Activated CD4-positive, CD25-positive, alpha-beta regulatory T cell treated with anti-CD3 and anti-CD28 coated beads, Interleukin-2, amount 50 U/mL, for 24 hours (primary cell): Measurements from ENCODE around the gene MAML2.

Experiments used
- ATAC-seq, 2 donors: fragments of 150-1000 bp; cut with Tn5 transposase; one replicate each; pipeline ENCODE4 v1.10.0; 2021; ENCODE audit warnings: mild to moderate bottlenecking in 1 of 2, moderate library complexity in 1 of 2

The MAML2 gene

DNA sequence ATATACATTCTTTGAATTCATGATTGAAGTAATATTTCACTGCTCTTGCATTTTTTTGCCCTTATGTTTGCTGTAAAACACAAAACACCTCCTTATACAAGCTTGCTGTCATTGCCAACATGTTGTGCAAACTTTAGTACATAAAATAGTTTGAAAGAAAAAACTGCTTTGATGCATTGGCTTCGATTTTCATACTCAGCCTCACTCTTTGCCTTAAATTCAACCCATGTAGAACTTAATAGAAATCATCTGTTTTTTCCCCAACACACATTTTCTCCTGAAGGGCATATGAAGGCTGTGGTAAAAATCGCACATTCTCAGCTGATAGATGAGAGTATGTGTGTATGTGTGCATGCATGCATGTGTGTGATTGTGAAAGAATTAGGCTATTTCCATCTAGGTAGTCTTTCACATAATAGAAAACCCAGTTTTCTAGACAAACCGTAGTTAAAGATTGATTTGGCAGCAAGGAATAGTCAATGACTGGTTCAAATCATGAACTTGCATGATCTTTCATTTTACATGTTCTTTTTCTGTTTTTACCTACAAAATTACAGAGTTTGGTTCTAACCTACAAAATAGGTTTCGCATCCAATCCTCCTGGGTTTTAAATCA, 346.3 kb downstream of the MAML2 start:
- ATAC-seq, result no peak

DNA sequence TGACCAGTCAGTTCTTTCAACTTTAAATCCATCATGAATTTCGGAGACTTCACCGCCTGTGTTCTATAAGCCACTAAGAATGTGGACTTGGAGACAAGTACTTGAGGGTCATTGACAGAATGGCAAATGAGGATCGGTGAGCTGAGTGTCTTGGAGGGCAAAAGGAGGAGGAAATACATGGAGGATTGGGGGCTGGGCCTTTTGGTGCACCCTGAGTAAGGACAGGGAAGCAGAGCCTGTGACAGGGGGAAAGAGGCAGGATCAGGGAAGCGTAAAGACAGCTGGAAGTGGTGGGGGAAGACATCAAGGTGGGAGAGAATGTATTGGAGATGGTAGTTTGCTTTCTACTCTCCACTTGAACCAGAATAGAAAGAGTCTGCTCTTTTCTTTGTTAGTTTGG, 348.7 kb downstream of the MAML2 start:
- no peak for ATAC-seq

DNA sequence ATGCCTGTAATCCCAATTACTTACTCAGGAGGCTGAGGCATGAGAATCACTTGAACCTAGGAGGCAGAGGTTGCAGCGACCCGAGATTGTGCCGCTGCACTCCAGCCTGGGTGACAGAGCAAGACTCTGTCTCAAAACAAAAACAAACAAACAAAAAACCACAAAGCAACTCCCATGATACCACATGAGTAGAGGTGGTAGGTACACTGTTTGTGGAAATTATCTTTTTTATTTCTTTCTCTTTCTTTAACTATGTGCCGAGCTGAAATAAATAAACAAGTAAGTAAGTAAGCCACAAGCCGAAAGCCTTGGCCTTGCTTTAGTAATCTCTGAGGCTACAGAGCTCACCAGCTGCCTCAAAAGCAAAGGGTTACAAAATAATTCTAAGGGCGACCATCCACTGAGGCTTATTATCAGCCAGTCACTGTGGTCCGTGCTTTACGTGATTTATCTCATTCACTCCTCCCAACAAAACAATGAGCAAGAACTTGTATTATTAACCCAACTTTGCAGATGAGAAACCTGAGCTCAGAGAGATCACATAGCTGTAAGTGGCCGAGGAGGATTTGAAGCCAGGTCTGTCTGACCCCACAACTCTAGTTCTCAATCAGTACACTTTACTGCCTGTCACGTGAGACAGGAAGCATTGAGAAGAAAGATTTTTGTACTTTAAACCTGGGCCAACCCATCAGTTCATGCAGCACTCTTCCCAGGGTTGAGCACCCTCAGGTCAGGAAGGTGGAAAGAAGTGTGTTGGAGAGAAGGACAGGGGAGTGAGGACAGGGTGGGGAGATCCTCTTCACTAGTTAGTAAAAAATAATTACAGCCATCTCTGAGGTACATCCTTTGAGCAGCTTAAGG, 349.3 kb downstream of the MAML2 start:
- no peak for ATAC-seq

DNA sequence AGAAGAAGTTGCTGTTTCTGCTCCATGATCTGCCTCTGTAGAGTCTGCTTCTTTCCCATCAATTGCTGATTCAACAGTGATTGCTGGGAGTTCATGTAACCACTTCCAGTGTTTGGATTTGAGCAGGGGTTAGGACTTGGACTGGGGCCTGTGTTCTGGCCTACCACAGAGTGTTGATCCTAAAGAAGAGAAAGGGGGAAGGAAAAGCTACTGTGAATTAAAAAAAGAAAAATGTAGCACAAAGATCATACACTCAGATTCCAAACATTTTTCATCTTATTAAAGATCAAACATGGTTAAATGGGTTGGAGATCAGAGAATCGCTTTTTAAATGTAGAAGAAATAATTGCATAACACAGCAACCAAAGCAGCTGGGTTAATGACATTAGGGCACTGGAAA, 351.4 kb downstream of the MAML2 start:
- ATAC-seq, result no peak

DNA sequence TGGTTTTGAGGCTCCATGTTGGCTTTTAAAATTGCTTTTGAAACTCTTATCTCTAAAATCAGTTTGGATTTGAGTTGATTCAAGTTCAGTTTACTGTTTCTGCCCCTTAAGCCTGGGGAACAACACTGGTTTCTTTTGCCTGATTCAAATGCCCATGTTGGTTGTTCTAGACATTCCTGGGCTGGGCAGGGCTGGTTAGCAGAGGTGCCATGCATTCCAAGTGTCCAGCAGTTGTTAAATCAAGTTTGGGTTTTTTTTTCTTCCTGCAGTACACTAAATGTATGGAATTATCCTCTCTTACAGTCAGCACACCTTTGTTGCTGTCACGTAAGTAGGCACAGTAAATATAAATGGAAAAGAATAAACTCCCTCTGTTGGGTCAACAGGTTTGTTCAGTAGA, 351.9 kb downstream of the MAML2 start:
- no peak for ATAC-seq

DNA sequence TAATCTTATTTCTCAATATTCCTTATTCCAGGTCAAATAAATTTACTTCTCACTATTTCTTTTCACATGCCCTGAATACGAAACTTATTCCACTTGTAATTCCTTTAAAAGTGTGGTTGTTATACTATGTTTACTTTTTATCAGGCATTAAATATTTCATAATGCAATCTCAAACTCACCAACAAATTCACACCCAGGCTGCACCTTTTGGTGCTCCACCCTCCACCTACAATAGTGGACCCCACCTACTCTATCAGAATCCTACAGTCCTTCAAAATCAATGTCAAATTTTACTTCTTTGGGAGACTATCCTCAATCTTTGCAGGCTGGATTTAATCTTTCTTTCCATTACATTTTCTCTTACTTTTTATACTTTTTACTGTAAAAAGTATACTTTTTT, 353.2 kb downstream of the MAML2 start:
- ATAC-seq, result no peak

DNA sequence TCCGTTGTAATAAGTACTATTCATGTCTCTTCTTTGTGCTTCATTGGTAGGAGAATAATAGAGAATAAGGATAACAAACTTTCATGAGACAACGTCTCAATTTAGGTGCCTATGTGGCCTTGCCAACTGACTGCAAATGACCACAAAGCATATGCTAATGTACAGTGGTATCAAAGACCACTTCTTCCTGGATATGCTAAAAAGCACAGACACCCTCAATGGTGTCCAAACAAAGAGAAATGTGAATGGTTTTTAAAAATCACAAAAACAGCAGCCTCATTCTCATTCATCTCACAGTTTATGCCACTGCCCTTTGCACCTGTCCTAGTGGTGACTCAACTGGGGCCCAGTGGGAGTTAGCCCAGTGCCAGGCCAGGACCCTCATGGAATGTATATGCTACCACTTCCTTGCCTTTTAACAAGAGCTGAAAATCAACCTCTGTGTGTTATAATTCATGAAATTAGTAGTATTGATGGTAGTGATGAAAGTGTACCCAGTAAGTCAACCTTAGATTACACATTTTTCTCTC, 353.9 kb downstream of the MAML2 start:
- ATAC-seq, result no peak

DNA sequence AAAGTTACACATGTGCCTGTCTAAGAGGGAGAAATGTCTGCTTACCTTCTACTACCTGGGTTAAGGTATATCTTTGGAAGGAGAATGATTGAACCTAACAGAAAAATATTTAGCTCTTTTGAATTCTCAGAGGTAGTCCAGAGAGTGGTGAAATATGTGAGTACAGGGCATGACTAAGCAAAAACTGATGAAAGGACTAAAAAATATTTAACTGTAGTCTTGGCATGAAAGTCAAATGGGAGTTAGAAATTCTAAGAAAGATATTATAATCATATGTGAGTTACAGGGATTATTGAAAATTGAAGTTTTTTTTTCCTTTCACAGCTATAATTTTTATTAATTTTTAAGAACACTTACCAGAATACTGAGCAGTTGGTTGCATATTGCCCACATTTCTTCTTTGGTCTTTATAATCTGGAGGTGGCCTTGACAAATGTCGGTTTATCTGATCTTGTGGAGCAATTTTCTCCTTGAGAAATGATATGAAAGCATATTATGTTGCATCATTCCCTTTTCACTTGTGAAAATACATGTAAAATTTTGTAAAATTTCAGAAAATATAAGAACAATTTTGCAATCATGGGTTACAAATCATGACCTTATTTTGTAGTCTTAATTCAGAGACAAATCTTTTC, 357.7 kb downstream of the MAML2 start:
- ATAC-seq, result no peak

DNA sequence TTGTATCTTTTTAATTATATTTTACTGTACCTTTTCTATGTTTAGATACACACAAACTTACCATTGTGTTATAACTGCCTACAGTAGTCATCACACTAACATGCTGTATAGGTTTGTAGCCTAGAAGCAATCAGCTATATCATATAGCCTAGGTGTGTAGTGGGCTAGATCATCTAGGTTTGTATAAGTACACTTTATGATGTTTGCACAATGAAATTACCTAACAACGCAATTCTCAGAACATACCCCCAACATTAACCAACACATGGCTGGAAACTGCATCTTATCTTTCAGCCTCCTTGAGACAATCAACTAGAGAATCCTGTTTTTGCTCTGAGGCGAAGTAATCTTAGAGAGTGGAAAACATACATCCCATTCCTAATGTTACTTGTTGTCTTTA, 358.9 kb downstream of the MAML2 start:
- ATAC-seq, result no peak

DNA sequence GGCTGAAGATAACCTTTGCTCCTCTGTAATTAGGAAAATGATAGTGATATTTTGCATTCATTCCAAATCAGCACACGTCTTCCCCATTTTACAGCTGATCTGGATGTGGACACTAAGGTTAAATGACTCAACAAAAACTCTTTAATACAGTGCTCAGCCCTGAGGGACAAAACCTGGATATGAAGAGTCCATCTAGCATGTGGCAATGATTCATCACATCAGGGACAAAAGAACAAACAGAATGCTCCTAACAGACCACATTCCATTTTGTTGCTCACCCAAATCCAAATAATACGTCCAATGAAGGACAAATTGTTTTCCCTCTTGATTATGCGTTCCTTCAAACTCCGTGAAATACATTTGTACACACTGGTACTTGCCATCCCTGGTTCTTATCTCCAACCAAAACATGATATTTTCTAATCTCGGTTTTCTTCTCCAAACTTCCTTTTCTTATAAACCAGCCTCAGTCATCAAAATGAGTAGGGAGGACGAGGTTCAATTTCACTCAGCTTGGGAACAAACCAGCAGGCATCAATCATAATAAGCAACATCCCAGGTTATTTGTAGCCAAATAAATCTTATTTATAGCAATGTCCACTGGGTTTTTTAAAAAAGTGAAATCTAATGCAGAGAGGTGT, 365.3 kb downstream of the MAML2 start:
- ATAC-seq, result no peak

DNA sequence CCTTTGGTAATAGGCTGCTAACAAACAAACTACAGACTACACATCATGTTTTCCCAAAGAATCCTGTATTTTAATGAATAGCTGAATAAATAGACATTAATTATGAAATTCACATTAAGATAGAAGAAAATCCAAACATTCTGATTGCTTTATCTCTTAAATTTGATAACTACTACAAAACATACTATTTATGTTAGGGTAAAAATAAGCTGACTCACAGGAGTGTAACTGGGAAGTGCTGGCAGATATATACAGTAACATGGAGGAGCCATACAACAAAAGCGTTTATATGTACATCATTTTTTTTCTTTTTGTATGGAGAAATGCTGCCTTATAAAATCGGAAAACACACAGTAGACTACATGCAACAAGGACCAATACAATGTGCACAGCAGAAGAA, 366.4 kb downstream of the MAML2 start:
- no peak for ATAC-seq

DNA sequence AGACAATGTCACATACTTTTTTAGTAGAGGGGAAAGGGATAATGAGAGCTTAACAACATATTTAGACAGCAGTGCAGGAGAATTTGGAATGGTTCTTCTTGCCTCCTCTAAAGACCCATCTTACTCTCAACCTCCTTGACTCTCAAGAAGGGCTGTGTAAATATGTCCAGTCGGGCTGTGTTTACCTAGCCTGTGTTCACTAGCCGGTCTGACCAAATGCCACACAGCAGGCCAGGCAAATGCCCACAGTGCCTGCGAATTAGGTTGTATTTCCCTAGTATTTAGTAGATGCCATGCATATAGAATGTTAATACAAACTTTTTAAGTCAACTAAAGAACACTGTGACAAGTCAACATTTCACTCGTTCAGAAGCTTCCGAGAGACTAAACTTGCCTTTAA, 367.7 kb downstream of the MAML2 start:
- no peak for ATAC-seq

DNA sequence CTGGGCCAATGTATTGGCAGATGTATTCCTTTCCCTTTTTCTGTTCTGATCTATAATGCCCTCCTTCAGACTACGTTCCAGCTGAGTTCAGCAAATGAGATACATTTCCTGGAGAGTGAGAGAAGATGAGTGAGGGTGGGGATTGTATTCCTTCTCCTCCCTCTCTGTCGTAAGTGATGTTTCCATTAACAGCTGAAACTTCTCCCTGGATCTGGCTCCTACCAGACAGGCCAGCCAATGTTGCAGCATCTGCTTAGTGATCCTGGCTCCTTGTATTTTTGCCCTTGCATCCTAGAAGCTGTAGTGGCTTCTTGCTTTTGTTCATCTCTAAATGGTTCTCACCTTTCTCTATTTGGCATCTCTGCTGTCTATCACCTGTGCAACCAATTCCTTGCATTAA, 370.9 kb downstream of the MAML2 start:
- ATAC-seq, result no peak

DNA sequence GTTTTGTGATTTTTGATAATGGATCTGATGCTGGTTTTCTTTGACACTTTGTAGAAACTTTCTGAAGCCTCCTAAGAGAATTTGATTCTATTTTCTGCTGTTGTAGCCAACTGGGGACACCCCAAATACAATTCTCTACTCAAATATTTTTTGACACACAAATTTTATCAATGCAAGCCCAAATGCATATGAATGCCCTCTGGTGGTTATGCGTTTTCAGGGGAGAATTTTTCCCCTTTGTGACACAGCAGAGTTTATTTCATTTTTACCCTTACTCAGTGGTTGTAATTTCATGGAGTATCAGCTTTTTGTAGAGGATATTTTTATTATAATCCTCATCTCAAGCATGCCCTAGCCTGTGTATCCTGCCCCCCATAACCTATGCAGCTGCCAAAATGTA, 374.4 kb downstream of the MAML2 start:
- no peak for ATAC-seq

DNA sequence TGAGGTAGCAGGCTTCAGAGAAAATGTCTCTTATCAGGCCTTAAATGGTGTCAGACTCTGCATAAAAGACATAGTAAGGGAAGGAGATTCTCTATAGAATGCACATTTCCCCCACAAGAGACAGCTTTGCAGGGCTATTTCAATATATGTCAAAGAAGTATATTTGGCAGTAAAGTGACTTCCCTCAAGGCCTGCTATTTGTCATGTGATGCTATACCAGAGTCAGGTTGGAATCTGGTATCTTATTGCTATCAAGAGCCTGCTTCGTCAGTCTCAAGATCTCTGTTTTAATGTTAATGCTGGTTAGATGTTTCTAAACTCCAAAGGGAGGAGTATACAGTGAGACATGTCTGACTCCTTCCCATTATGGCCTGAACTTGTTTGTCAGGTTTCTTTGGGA, 378.7 kb downstream of the MAML2 start:
- ATAC-seq, result no peak

DNA sequence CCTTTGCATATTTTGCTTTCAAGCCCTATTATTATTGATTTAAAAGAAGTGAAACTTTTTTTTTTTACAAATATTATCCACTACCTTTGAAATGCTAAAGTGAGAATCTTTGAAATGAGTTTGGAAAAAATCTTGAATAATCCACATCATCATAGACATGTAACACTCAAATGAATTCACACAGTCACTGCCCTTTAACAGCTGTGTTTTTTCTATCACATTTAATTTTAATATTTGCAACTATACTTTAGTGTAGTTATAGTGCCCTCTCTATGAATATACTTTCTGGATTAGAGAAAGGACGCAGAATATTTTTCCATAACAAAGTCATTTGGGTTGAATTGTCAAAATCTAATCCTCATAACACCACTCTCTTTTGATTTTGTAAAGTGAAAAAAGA, 381.2 kb downstream of the MAML2 start:
- ATAC-seq, result no peak

DNA sequence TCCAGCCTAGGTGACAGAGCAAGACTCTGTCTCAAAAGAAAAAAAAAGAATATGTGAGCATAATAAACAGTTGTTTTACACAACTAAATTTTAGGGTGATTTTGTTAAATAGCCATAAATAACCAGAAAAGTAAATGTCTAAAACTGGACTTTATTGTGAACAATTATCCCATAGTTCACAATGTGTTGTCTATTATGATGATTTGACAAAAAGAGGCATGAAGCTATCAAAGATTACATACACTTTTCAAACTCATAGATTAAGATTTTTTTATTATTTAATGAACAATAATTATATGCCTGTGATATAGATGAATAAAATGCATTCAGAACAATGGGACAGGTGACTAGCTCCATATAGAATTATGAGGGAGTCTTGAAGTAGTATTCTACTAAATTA, 392.1 kb downstream of the MAML2 start:
- no peak for ATAC-seq

DNA sequence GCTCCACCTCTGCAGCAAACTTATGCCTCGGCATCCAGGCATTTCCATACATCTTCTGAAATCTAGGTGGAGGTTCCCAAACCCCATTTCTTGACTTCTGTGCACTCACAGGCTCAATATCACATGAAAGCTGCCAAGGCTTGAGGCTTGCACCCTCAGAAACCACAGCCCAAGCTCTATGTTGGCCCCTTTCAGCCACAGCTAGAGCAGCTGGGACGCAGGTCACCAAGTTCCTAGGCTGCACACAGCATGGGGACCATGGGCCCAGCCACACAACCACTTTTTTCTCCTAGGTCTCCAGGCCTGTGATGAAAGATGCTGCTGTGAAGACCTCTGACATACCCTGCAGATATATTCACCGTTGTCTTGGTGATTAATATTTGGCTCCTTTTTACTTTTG, 394.4 kb downstream of the MAML2 start:
- no peak for ATAC-seq

DNA sequence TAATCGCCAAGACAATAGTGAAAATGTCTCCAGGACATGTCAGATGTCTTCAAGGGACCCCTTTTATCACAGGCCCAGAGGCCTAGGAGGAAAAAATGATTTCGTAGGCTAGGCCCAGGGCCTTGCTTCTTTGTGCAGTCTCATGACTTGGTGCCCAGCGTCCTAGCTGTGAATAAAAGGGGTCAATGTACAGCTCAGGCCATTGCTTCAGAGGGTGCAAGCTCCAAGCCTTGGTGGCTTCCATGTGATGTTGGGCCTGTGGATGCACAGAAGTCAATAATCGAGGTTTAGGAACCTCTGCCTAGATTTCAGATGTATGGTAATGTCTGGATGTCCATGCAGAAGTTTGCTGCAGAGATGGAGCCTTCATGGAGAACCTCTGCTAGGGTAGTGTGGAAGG, 398.4 kb downstream of the MAML2 start:
- no peak for ATAC-seq

DNA sequence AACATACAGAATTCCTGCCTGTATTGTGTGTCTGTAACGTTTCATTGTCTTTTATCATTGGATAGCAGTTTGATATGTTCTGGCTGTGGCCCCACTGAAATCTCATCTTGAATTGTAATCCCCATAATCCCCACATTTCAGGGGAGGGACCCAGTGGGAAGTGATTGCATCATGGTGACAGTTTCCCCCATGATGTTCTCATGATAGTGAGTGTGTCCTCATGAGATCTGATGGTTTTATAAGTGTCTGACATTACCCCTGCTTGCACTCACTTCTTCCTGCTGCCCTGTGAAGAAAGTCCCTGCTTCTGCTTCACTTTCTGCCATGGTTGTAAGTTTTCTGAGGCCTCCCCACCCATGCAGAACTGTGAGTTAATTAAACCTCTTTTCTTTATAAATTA, 399.4 kb downstream of the MAML2 start:
- ATAC-seq, result no peak

DNA sequence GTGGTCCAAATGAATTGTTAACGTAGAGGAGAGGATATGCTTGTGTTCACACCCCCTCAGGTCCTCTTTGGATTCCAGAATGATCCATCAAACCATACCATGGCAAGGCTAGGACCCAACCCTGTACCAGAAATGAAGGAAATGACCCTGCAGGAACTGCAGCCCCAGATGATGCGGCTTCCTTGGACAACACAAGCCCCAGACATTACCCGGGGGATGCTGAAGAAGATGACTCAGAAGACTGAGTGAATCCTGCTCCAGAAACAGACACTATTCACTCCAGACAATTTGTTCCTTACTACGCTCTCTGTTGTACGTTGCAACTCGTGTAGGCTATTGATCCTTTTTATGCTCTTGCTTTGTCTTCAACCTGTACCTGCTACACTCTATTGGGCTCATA, 403.9 kb downstream of the MAML2 start:
- ATAC-seq, result no peak

DNA sequence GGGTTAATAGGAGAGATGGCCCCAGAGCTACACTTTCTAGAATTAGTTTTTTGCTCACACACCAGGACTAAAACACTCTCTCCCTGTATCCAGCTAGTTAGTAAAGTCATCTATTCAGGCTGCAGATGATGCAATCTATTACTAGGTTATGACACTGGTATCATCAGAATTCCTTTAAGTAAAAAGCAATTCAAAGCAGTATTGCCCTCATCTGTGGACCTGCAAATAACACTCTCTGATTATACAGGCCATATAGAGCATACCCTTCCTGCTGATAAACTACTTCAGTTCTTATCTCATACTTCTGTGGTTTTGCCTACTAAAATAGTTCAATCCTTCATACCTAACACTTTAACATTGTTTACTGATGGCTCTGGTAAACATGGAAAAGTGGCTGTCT, 405.6 kb downstream of the MAML2 start:
- no peak for ATAC-seq

DNA sequence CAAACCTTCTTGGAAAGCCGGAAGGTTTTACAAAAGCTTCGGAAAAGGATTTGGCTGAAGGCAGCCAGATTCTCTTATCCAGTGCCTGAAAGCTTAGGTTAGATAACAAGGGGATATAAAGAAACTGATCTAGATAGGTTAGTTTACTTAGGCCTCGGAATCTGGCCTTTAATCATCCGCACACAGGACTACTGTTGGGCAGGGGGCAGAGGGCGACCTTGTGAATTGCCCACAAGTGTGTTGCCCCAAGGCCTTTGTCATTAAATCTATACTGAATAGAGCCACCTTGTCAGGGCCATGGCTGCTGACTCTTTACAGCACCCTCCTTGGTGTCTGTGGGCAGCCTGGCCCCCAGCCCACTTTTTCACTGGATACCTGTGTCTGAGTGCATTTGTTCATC, 409.4 kb downstream of the MAML2 start:
- no peak for ATAC-seq

DNA sequence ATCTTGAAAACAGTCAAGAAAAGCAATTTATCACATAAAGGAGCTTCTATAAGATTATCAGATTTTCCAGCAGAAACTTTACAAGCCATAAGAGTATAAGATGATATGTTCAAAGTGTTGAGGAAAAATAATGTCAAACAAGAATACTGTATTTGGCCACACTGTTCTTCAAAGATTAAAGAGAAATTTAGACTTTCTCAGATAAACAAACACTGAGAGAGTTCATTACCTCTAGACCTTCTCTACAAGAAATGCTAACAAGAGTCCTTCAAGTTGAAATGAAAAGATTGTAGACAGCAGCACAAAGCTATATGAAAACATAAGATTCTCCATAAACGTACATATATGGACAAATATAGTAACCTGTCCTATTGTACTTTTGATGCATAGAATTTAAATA, 411.1 kb downstream of the MAML2 start:
- no peak for ATAC-seq
